GM21423 (cell line): ENCODE results near the gene LINGO4.
"Not testable (repeated sequence)": the region's sequence is repeated elsewhere in the genome, so short reads cannot be mapped to it uniquely, and the experiment has no call there.

Experiments
- ATAC-seq: cut with Tn5 transposase; IDR thresholded peaks from one replicate; pipeline ENCODE4 v1.9.1; 2021; ENCODE audit warnings: mild to moderate bottlenecking, moderate library complexity; ENCODE audit not compliant: unreplicated experiment

The LINGO4 gene

DNA sequence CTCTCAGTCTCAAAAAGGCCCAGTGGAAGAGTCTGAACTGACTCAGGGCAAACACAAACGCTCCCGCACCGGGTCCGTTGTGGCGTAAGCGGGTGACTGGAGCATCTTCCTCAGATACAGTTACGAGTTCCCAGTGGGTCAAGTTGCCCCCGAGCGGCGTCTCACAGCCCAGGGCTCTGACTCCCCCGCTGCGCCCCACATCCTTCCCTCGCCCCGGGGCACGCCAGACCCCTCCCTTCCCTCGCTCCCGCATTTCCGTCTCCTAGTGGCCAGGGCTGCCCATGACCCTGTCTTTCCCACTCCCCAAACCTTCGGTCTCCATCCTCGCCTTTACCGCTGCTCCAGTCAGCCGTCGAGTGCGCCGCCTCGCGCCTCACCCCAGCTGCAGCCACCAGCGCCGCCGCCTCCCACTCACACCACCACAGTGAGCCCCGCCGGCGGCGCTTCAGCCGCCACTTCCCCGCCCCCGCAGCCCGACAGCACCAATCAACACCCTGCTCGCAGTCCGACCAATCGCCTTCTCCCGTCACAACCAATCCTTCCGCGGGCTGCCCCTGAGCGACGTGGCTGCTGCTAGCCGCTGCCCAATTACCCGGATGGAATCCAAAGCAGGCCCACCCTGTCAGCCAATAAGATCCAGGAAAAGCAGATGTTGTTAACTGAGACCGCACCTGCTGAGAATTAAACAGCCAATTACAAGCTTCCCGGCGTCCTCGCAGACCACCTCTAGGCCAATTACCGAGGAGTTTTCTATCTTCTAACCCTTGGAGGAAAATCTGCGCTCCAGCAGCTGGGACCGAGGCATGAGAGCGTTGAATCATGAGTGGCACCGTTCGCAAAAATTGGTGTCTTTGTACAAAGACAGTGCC lies 14.9 kb downstream of the LINGO4 start, which contains the start of gene TDRKH:
TSS of gene TDRKH (minus strand) at position 430 of the 869 bp plus-strand sequence. CDS start 7,478 bp downstream, outside the sequence.
- peak; percentile 96 for ATAC-seq

DNA sequence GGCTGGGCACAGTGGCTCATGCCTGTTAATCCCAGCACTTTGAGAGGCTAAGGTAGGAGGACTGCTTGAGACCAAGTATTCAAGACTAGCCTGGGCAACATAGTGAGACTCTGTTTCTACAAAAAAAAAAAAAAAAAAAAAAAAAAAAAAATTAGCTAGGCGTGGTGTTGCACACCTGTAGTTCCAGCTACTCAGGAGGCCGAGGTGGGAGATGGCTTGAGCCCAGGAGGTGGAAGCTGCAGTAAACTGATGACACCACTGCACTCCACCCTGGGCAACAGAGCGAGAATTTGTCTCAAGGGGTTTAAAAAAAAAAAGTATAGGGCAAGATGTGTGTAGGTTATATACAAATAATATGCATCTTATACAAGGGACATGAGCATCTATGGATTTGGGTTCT lies 17.5 kb downstream of the LINGO4 start:
- ATAC-seq: no peak

DNA sequence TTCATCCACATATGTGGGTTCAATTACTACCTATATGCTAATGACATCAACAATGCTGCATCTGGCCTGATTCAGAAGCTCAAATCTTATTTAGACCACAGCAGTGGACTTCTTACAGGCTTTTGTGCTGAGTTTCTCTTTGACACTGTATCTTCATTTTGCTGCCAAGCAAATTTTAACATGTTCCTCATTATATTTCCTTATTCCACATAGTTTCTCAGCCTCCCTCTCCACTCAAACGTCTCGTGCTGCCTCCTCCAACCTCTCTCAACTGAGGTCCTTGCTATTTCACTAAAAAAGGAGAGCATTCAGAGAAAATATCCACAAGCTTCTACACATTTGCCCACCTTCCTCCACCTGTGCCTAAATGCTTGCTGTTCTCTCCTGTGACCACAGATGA lies 21.4 kb downstream of the LINGO4 start:
- no peak for ATAC-seq

DNA sequence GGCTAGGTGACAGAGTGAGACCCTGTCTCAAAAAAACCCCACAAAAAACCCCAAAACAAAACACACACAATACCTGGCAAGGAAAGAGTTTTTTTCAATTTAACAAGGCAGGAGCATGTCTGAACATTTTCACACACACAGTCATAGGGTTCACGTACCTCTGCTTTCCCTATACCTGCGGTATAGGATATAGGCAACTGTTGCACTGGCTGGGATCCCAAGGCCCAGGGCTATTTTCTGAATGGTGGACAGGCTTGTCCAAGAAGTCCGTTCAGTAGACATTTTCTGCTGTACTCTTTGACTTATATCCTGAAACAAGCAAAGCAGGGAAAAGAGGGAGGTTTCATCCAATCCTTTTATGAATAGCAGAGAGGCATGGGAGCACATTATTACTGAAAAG lies 22.5 kb downstream of the LINGO4 start:
- ATAC-seq: no peak

DNA sequence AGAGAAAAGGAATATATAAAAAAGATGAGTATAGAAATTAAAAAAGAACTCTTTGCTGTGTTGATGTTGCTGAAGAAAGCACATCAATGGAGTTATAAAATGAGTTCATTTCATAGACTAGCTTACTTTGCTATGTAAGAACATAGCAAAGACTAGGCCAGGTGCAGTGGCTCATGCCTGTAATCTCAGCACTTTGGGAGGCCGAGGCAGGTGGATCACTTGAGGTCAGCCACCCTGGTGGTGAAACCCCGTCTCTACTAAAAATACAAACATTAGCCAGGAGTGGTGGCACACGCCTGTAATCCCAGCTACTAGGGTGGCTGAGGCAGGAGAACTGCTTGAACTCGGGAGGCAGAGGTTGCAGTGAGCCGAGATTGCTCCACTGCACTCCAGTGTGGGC lies 23.2 kb downstream of the LINGO4 start:
- not testable (repeated sequence) for ATAC-seq

DNA sequence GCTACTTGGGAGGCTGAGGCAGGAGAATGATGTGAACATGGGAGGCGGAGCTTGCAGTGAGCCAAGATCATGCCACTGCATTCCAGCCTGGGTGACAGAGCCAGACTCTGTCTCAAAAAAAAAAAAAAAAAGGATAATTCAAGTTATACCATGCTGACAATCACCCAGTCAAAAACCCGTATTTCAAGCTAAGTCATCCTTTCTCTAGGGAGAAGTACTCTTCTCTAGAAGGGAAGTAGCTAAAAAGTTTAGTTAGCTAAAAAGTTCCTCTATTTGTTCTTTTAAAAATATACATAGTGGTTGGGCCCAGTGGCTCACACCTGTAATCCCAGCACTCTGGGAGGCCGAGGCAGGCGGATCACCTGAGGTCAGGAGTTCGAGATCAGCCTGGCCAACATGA lies 24.5 kb downstream of the LINGO4 start:
- not testable (repeated sequence) for ATAC-seq

DNA sequence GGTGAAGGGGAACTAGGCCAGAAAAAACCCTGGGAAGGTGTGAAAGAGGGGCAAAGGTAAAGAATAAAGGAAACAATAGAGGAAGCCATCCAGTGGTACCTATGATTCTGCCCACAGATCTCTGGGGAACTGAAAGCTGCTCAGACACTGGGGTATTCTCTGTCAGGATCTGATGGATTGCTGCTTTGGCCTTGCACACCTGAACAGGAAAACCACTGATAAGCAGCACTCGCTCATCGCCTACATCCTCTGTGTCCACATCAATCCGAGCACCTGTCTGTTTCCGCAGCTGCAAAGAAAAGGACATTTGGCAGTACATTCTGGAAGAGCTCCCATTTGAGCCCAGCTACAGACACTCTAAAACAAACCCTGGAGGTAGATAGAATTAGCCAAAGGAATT lies 25.4 kb downstream of the LINGO4 start:
- no peak for ATAC-seq

DNA sequence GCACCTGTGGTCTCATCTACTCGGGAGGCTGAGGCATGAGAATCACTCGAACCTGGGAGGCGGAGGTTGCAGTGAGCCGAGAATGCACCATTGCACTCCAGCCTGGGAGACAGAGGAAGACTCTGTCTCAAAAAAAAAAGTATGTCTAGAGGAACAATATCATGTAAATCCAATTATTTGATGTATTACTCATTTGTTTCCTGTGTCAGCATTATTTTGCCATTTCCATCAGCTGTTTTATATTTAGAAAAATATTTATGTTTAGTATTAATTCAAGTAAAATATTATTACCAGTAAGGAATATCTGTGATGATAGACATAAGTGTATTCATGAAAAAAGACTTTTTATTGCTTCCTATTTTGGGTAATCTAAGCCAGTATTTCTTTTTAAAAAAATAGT lies 27.9 kb downstream of the LINGO4 start:
- no peak for ATAC-seq

DNA sequence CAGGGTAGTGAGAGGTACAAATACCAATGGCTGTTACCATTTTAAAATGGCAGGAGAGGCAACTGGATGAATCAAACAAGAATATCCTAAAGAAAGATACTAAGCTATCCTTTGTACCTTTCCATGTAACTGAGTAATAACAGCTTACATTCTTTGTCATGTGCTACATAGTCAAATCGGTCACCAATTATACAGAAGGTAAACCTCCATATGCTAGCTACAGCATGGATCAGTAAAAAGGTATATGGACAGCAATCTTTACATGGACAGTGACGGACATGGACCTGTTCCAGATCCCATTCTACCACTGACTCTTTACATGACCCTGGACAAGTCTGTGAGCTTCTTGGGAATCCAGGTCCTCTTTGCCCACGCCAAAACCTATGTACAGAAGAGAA lies 28.6 kb downstream of the LINGO4 start:
- ATAC-seq: no peak

DNA sequence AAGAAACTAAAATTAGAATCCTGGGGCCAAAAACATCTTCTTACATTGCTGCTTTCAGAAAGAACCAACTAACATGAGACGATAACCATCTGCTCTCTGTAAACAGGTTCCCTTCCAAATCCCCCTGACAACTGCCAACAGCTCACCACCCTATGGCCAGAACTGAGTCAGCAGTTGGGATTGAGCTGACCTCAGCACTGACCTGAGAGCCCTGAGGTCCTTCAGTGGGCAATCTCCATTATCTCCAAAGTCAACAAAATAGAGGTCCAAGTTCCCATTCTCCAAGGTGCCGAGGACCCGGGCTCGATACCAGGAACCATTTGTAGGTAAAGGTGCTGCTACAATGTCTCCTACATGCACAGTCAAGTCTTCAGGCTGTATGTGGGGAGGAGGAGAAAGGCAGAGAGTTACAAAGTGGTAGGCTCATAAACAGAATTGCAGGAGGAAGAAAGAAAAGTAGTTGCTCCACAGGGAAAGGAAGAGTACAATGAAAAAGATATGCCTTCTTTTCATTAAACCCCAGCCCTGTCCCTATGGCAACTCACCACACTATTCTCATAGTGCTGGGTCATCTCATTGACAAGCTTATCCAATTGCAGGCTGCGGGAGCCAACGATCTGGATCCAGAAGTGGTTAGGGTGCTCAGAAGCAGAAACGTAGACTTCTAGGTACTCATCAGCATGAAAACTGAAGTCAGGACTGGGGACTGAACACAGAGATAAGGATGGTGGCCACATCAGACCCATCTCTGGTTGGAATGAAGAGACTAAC lies 29.1 kb downstream of the LINGO4 start:
- ATAC-seq: no peak

DNA sequence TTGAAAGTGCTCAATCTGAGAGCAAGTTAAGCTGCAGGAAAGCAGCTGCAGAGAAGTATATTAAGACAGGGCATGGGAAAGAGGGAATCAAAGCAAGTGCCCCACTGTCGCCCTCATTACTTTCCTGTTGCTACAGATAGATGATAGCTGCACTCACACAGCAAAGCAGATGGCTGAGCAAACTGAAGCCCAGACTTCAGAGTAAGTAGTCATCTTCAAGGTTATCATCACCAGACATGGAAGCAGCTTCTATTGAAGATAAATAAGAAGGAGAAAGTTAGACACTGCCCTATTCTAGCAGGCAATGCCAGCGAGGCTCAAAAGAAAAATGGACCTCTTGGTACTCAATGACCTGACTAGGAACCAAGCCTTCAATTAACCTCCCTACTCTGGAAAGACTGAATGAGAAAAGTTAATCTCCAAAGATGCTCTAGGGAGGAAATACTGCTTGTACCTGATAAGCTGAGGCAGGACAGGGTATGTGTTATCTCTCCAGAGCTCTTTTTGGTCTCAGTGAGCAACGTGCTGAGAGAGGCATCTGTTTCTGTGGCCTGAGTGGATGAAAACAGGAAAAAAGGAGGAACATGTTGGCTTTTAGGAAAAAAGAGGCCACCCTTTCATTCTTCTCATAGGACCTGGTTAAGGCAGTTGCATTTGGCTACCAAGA lies 30.8 kb downstream of the LINGO4 start:
- no peak for ATAC-seq

DNA sequence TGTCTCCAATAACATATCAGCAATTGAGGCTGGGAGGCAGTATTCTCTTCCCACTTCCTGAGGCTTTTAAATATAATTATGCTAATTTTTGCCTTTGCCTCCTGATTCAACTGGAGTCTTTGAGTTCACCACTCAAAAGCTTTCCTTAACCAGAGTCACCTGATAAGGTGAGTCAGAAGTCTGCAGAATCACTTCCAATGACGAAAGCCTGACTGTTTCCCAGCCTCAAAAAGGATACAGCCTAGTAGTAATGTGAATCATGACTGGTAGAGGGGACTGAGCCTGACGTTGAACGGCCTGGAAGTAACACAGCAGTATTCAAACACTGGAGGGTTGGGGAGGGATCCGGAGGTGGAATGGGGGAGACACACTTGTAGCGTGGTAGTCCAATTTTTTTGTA lies 31.5 kb downstream of the LINGO4 start:
- no peak for ATAC-seq

DNA sequence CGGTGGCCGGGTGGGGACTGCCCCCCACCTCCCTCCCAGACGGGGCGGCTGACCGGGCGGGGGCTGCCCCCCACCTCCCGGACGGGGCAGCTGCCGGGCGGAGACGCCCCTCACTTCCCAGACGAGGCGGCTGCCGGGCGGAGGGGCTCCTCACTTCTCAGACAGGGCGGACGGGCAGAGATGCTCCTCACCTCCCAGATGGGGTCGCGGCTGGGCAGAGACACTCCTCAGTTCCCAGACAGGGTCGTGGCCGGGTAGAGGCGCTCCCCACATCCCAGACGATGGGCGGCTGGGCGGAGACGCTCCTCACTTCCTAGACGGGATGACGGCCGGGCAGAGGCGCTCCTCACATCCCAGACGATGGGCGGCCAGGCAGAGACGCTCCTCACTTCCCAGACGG lies 35.9 kb downstream of the LINGO4 start:
- ATAC-seq: not testable (repeated sequence)

DNA sequence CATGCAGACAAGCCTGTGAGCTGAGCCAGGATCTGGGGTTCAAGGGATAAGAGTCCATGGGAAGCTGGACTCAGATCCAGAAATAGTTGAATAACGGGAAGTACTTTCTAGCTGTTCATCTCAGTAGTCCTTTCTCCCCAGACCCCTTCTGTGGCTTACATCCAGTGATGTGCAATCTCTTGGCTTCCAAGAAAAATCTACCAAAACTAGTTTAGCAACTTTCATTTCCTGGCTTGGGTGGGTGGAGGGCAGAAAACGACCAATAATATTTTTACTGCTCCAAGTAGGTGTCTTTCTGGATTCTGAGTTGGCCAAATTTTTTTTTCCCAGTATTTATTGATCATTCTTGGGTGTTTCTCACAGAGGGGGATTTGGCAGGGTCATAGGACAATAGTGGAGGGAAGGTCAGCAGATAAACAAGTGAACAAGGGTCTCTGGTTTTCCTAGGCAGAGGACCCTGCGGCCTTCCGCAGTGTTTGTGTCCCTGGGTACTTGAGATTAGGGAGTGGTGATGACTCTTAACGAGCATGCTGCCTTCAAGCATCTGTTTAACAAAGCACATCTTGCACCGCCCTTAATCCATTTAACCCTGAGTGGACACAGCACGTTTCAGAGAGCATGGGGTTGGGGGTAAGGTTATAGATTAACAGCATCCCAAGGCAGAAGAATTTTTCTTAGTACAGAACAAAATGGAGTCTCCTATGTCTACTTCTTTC lies 36.7 kb downstream of the LINGO4 start:
- not testable (repeated sequence) for ATAC-seq

DNA sequence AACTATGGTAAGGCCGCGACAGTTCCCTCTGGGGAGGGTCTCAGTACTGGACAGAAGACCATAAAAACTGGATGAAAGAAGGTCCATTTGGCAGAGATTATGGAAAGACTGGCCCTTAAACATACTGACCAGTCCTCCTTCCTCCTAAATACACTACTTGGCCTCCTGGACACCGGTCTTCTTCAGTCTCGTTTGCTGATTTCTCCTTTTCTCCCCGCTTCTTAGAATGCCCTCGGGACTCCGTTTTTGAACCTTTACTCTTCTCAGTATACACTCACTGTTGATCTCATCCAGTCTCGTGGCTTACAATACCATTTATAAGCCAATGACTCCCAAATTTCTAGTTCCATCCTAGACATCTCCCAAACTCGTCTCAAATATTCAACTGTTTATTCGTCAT lies 41.2 kb downstream of the LINGO4 start:
- ATAC-seq: no peak

DNA sequence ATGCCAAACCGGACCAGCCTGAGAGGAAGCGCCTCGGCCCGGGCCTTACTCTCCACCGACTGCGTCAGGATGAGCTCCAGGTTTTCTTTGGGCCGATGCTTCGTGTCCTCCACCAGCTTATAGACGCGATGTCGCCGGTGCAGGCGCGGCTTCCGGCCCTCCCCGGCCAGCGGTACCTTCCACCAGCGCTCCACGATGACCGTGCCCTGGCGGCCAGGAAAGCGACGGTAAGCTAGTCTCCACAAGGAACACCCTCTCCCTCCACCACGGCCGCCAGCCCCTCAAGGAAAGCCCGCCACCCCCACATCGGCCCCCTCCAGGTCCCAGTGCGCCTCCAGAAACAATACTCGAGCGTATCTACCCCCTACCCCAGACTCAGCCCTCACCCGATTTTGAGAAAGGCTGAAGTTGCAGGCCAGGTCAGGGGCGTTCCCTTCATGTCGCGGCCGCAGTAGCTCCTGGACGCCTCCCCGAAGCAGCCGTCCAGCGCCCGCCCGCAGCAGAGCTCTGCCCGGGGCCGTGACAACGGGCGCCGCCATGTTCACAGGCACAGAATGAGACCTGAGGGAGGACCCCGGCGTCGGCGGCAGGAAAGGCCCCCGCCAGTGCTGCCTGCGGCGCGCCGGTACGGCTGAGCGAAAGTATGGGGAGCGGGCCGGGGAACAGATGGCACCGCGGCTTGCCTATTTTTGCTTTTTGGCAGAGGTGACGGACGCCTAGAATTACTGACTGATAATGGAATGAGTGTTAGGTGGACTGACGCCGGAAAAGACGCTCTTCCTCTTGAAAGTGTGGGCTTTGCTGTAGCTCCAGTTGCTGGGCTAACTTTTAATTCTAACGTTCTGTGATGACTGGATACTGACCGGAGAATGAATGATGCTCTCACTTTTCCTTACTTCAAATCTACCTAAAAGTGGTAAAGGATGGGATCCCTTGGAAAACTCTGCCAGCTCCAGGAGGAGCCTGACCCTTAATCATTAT lies 42.0 kb downstream of the LINGO4 start, which contains the start of gene MRPL9:
TSS of gene MRPL9 (minus strand) at position 556 of the 981 bp plus-strand sequence. CDS start at position 539, 17 bp downstream.
- ATAC-seq: peak; percentile 95

DNA sequence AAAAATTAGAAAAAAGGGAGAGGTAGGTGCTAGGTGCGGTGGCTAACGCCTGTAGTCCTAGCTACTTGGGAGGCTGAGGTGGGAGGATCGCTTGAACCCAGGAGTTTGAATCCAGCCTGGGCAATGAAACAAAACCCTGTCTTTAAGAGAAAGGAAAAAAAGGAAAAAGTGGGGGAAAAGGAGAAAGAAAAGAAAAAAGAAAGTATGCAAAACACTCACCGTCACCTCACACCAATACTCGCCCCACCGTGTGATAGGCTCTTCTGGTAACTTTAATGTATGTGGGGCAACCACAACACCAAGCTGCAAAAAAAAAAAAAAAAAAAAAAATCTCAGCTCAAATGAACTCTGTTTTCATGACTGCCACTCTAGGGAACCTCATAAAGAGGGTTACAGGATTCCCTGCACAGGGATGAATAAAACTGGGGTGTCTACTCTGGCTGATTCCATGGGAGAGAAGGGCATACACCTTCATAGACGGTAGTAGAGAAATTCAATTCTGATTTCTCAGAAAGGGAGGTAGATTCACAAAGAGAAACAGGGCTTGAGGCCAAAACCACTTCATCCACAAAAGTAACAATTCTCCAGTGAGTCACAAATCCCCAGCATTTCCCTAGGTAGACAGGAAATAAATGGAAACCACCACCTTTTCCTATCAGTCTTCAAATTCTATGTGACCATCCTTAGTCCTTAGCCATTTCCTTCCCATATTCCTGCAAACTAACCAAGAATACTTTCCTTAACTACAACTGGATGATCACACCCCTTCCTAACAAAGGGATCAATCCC lies 44.4 kb downstream of the LINGO4 start:
- ATAC-seq: no peak

DNA sequence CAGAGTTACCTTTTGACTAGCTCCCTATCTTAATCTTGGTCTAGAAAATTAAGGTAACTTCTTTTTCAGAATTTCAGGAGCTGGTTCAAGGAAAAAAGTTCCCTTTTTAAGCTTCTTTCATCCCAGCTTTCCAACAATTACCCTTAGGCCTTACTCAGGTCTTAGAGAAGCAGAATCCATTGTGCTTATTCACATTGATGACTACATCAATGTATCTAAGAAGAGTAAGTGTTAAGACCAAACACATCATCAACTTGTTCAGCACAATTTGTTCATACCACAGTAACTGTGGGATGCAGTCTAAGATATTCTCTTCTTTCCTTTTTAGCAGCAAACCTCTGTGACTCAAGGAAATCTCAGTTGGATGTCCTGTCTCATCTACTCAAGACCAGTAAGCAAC lies 46.0 kb downstream of the LINGO4 start:
- no peak for ATAC-seq

DNA sequence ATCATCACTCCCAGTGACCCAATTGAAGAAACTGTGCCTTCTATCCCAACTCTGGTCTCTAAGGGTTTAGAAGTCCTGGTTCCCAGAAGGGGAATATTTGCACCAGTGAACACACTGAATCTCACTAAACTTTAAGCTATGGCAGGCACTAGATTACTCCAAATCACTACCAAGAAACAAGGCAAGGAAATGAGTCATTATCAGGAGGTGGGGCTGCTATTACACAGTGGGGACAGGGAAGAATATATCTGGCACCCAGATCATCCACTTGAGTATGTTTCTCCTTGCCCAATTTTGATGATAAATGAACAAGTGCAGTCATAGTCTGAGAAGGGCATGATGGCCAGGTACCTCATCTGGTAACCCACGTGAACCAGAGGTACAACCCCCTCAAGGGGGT lies 48.9 kb downstream of the LINGO4 start:
- no peak for ATAC-seq
